Ishikawa (cell line): ENCODE results near the gene ADCY2.
A peak's percentile ranks its signal among the peaks of the same experiment; 100 is the strongest.

Source experiments
- CEBPB ChIP-seq: IDR thresholded peaks from 2 replicates; pipeline ENCODE4 v1.6.1; 2012
- CREB1 ChIP-seq: IDR thresholded peaks from 2 replicates; pipeline ENCODE4 v1.6.1; 2012; ENCODE audit warnings: low read depth
- EGR1 ChIP-seq: IDR thresholded peaks from 2 replicates; pipeline ENCODE4 v1.6.1; 2012
- EP300 ChIP-seq: IDR thresholded peaks from 2 replicates; pipeline ENCODE4 v1.6.1; 2012; ENCODE audit warnings: borderline replicate concordance
- FOXM1 ChIP-seq: IDR thresholded peaks from 2 replicates; pipeline ENCODE4 v1.6.1; 2012; ENCODE audit warnings: low read depth, borderline replicate concordance
- NFIC ChIP-seq: IDR thresholded peaks from 2 replicates; pipeline ENCODE4 v1.6.1; 2012
- RAD21 ChIP-seq: IDR thresholded peaks from 2 replicates; pipeline ENCODE4 v1.6.1; 2012; ENCODE audit warnings: low read depth
- TAF1 ChIP-seq: IDR thresholded peaks from 2 replicates; pipeline ENCODE4 v1.6.1; 2012; ENCODE audit warnings: low read depth, mild to moderate bottlenecking
- TCF12 ChIP-seq: IDR thresholded peaks from 2 replicates; pipeline ENCODE4 v1.6.1; 2012; ENCODE audit warnings: low read depth
- TEAD4 ChIP-seq: IDR thresholded peaks from 2 replicates; pipeline ENCODE4 v1.6.1; 2012
- YY1 ChIP-seq: IDR thresholded peaks from 2 replicates; pipeline ENCODE4 v1.6.1; 2012; ENCODE audit warnings: low read depth
- ZBTB7A ChIP-seq: IDR thresholded peaks from 2 replicates; pipeline ENCODE4 v1.6.1; 2012; ENCODE audit warnings: low read depth
- TF ChIP-seq, protein P1 (sequence below): IDR thresholded peaks from 2 replicates; pipeline ENCODE4 v1.6.1; 2012
- TF ChIP-seq, protein P2 (sequence below): IDR thresholded peaks from 2 replicates; pipeline ENCODE4 v1.6.1; 2012
- TF ChIP-seq, protein P3 (sequence below): IDR thresholded peaks from 2 replicates; pipeline ENCODE4 v1.6.1; 2012; ENCODE audit warnings: low read depth, mild to moderate bottlenecking

Gene ADCY2

DNA sequence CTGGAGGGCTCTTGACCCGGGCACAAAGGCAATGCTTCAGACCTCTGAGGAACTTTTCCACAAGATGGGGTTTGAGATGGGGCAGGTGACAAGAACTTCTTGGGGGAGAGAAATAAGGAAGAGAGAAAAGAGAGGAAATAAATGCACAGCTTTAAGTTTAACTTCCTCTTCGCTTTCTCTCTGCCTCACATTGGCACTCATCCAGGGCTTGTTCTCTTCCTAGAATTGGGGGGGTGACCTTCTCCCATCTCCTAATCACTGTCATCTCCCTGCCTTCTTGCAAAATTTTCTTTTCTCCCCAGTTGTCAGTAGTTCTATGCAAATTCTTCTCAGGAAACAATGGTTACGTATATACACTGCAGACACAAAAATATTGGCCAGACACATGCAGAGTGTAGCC, 19.1 kb upstream of the ADCY2 start:
- no peak for TF ChIP-seq CEBPB
- TF ChIP-seq, protein P1, sequence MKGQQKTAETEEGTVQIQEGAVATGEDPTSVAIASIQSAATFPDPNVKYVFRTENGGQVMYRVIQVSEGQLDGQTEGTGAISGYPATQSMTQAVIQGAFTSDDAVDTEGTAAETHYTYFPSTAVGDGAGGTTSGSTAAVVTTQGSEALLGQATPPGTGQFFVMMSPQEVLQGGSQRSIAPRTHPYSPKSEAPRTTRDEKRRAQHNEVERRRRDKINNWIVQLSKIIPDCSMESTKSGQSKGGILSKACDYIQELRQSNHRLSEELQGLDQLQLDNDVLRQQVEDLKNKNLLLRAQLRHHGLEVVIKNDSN = no peak

DNA sequence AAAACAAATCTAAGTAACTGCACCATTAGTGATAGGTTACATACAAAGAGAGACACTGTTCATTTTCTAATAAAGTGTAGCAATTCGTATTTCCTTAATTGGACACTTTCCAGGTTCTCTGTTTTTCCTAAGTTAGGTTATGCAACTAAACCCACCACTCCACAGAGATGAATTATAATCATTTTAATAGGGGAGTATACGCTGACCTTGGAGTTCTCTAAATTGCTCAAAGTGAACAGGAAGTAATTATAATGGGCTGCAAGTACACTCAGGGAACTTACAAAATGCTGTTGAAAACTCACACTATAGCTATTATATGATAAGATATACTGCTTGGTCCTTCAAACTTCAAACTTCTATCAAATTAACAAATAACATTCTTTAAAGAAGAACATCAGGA, 18.2 kb upstream of the ADCY2 start:
- TF ChIP-seq TAF1 (no peak), YY1 (no peak), CEBPB (no peak), FOXM1 (no peak), EP300 (no peak), ZBTB7A (no peak), EGR1 (no peak), TEAD4 (no peak), TCF12 (no peak)
- TF ChIP-seq, protein P2, sequence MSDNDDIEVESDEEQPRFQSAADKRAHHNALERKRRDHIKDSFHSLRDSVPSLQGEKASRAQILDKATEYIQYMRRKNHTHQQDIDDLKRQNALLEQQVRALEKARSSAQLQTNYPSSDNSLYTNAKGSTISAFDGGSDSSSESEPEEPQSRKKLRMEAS = no peak
- TF ChIP-seq, protein P1 = no peak

DNA sequence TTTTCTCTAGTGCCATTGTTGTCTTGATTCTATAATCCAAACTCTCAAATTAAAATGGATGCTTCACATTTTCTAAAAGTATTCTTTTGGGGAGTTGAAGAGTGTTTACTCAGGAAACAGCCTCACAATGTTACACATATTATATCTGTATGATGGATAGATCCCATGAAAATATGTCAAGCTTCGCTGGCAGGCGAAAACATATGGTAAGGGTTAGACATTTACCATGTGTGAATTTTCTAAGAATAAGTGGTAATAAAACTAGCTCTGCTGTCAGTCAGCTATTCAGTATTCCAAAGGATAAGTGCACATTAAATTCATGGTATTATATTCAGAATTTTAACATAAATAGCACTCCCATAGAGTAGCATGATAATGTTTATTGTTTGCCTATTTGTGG, 13.3 kb upstream of the ADCY2 start:
- no peak for TF ChIP-seq FOXM1
- no peak for TF ChIP-seq NFIC

DNA sequence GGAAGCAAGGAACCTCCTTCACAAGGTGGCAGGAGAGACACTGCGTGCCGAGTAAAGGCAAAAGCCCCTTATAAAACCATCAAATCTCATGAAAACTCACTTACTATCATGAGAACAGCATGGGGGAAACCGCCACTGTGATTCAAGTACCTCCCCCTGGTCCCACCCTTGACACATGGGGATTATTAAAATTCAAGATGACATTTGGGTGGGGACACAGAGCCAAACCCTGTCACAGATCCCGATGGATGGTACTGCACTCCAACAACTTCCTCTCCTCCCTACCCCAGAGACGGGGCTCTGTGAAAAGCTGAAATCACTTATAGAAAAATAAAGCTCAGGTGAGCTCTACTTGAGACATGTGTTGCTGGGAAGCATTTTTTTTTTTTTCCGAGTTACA, 10.3 kb upstream of the ADCY2 start:
- TF ChIP-seq TAF1 = no peak
- TF ChIP-seq, protein P3, sequence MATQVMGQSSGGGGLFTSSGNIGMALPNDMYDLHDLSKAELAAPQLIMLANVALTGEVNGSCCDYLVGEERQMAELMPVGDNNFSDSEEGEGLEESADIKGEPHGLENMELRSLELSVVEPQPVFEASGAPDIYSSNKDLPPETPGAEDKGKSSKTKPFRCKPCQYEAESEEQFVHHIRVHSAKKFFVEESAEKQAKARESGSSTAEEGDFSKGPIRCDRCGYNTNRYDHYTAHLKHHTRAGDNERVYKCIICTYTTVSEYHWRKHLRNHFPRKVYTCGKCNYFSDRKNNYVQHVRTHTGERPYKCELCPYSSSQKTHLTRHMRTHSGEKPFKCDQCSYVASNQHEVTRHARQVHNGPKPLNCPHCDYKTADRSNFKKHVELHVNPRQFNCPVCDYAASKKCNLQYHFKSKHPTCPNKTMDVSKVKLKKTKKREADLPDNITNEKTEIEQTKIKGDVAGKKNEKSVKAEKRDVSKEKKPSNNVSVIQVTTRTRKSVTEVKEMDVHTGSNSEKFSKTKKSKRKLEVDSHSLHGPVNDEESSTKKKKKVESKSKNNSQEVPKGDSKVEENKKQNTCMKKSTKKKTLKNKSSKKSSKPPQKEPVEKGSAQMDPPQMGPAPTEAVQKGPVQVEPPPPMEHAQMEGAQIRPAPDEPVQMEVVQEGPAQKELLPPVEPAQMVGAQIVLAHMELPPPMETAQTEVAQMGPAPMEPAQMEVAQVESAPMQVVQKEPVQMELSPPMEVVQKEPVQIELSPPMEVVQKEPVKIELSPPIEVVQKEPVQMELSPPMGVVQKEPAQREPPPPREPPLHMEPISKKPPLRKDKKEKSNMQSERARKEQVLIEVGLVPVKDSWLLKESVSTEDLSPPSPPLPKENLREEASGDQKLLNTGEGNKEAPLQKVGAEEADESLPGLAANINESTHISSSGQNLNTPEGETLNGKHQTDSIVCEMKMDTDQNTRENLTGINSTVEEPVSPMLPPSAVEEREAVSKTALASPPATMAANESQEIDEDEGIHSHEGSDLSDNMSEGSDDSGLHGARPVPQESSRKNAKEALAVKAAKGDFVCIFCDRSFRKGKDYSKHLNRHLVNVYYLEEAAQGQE = no peak
- no peak for TF ChIP-seq EGR1

DNA sequence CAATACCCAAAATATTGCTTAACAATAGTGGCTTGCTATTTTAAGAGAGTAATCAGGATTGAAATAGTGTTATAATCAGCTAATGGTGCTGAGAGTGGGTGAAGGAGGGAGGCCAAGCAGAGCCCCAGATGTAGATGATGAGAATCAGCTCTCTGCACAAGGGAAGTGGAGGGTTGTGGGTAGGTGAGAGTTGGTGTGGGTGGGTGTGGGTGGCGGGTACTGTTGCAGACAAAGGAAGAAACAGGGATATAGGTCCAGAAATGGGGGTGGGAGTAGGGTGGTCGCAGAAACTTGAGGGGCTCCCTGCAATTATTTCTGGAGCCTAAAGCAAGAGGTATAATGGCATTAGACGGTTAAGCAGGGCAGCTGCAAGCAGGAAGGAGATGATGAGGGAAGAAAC, 7.4 kb upstream of the ADCY2 start:
- TF ChIP-seq CREB1 = no peak
- no peak for TF ChIP-seq TCF12
- TF ChIP-seq ZBTB7A = no peak
- TF ChIP-seq FOXM1 = no peak
- TF ChIP-seq NFIC = no peak
- TF ChIP-seq EP300 = no peak
- no peak for TF ChIP-seq RAD21
- TF ChIP-seq YY1 = no peak
- no peak for TF ChIP-seq EGR1
- no peak for TF ChIP-seq TEAD4
- TF ChIP-seq, protein P1 = no peak

DNA sequence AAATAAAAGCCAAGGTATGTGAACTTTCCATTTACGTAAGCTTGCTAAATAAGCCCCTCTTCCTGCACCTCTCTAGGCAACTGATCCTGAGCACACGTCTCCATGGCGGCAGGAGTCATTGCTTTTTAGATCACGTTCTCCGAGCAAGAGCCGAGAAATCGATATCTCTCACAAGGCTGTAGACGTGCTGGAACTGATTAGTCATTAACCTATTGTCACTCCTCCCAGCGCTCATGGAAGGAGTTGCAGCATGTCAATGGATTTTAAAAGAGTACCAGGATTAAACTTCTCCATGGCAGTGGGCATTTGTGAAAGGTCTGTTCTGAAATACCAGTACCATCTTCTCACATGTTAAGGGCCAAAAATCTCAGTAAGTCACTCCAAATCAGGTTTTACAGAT, 4.7 kb upstream of the ADCY2 start:
- TF ChIP-seq NFIC = no peak

DNA sequence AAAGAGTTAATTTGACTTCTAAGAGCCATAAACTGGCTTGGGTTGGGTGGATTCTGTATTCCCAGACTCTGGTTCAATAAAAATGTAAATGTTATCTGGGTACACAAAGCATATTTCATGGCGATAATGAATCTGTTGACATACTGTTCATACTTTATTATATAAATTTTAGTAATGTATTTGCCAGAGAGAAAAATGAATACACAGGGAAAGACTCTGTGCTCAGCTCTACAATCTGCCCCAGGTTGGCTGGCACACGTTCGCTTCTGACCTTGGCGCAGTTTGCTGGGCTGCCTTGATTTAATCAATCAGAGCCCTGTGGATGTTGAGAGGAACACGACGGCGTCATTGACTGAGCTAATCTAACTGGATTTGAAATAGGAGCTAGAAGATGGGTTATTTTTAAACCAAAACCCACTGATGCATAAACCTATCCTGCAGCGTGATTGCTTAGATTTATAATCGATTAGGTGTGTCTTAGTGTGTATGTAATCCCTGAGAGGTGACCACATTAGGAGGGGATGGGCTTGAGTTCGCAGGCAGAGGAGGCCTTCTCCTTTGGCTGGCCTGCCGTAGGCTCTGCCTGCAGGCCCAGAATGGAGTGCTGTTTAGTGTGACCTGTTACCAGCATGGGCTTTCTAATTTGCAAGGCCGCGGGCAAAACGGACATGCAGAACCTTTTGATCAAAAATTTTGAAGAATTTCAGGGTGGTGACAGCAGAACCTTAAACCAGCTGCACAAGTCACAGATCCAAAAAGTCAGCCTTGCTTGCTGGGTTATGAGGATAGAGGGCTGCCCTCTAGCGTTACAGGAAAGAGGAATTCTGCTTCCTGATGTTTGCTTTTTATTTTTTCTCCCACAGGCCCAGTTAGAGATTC, 3.9 kb upstream of the ADCY2 start:
- TF ChIP-seq TCF12 (no peak), TAF1 (no peak), CREB1 (no peak), RAD21 (peak; percentile 36)
- TF ChIP-seq, protein P2 = no peak

DNA sequence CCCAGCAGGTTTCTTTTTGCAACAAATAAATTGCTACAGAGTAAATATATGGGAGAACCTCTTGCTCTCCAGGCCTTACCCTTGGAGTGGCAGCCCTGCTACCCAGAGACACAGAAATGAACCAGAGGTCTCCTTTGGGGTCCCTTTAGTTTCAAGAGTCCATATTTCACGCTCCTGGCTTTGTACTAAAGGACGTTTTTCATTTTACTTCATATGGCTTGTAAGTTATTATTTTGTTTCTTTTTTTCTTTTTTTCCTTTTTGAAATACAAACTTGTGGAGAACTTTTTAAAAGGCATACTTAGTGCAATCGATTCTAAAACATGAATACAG, 3.3 kb upstream of the ADCY2 start:
- TF ChIP-seq TAF1 (no peak), NFIC (no peak), TCF12 (no peak), CREB1 (no peak), EGR1 (no peak), FOXM1 (no peak), EP300 (no peak), YY1 (no peak)
- TF ChIP-seq, protein P2 = no peak
